SH-SY5Y (cell line): ENCODE measurements around the gene SEMA3G.

ENCODE experiments used
- GATA2 ChIP-seq: IDR thresholded peaks from 2 replicates; pipeline ENCODE4 v1.6.1; 2011; ENCODE audit warnings: mild to moderate bottlenecking, low read depth, low read length
- GATA3 ChIP-seq: IDR thresholded peaks from 2 replicates; pipeline ENCODE4 v1.6.1; 2011; ENCODE audit warnings: low read depth, mild to moderate bottlenecking, low read length, moderate library complexity

DNA sequence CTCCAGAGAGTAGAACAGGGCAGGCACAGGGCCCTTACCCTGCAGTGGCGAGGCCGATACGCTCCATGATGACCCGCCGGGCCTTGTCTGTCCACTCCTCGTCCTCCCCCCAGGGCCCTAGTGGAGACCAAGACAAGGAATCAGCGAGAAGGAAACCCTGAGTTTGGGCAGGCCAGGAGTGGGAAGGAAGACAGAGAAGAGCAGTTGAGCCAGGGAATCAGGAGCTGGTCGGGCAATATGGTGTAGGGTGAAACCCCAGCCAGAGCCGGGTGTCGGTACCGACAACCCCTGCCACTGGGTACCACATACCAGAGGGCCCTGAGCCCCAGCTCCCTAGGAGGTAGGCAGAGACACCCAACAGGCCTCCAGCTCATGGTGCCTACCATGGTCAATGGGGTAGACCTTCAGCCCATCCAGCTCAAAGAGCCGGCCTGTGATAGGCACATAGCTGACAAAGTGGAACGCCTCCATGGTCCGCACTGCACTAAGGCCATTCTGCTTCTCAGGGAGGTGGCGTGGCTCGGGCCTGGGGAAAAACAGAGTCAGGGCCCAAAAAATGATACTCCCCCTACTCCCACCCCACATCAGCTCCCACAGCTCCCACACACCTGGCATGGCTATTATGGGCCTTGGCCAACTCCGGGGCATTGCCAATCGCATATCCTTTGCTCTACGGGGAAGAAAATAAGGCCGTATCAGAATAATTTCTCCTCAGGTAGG, 38.0 kb downstream of the SEMA3G start:
- no peak for TF ChIP-seq GATA2
- no peak for TF ChIP-seq GATA3
